K562 (cell line): ENCODE data around the gene SLC5A5. TPM values are rescaled to one million over a fixed set of nuclear protein-coding genes. Genes with fewer than 3 reads are reported as not detected.

Experiments used
- ATAC-seq: fragments of 200-7000 bp; cut with Tn5 transposase; 3 replicates; pipeline ENCODE4 v1.9.1; 2020; ENCODE audit warnings: moderate library complexity
- BruUV-seq: library from RNA; stranded (reverse); fragments of 400-500 nt; replicated peaks from 2 replicates; lab custom pipeline; 2021; lab: Mats Ljungman, UMichigan
- CTCF ChIA-PET: fragments of 300-600 bp; formaldehyde crosslinking; extraction: SDS; loops from one replicate; lab custom pipeline; 2021; ENCODE audit warnings: low intra/inter-chr PET ratio; lab: Yijun Ruan, JAX
- POLR2A ChIA-PET: fragments of 300-600, 350-650 bp; sonication (Branson Sonifier 250); formaldehyde crosslinking; extraction: SDS; loops from one replicate; lab custom pipeline; 2021; ENCODE audit warnings: antibody characterized with exemption, inconsistent platforms; lab: Yijun Ruan, JAX
- DNase-seq, 4 experiments: peaks; one replicate each; pipeline versions ENCODE4 v3.0.0 to v3.0.0-alpha.2; 2011 to 2018; ENCODE audit warnings: low spot score in 3 of 4, mixed read lengths in 3 of 4; ENCODE audit errors: extremely low read depth in 1 of 4
- FAIRE-seq: peaks from 2 replicates; lab custom pipeline; 2011; peaks lifted over from hg19 to GRCh38; lab: Jason Lieb, UNC
- H2AFZ ChIP-seq: 2 replicates; pipeline ENCODE4 v1.6.0; 2011; ENCODE audit warnings: low read depth, low read length, control low read depth, inconsistent platforms
- H3K27ac ChIP-seq: fragments of 200-600 bp; 3 replicates; pipeline ENCODE4 v1.8.0; 2011; ENCODE audit warnings: low read depth, mild to moderate bottlenecking, control low read depth, inconsistent platforms, low read length, moderate library complexity, mixed read lengths; ENCODE audit errors: extremely low read depth
- H3K27me3 ChIP-seq, 2 experiments: fragments of 300-600 bp in 1 of 2; 2 replicates in 1 of 2; 3 replicates in 1 of 2; pipeline versions ENCODE4 v1.6.0 to v1.8.0; 2011; ENCODE audit warnings: inconsistent platforms in 2 of 2, low read length in 2 of 2, mild to moderate bottlenecking in 1 of 2, mixed read lengths in 1 of 2, moderate library complexity in 1 of 2; ENCODE audit not compliant: control insufficient read depth in 2 of 2, insufficient read depth in 2 of 2
- H3K36me3 ChIP-seq: fragments of 300-600 bp; 3 replicates; pipeline ENCODE4 v1.8.0; 2011; ENCODE audit warnings: mild to moderate bottlenecking, low read length, inconsistent platforms; ENCODE audit not compliant: control insufficient read depth, insufficient read depth
- H3K4me1 ChIP-seq, 2 experiments: fragments of 200-600 bp in 1 of 2; replicated peaks in 1 of 2; 2 replicates in 1 of 2; 3 replicates in 1 of 2; pipeline versions ENCODE4 v1.5.1 to v1.8.0; 2011; ENCODE audit warnings: inconsistent platforms in 2 of 2, low read length in 2 of 2, mild to moderate bottlenecking in 1 of 2, mixed read lengths in 1 of 2, moderate library complexity in 1 of 2; ENCODE audit not compliant: control insufficient read depth in 2 of 2, insufficient read depth in 2 of 2
- H3K4me2 ChIP-seq: 2 replicates; pipeline ENCODE4 v1.6.1; 2011; ENCODE audit warnings: low read length, control low read depth, inconsistent platforms, mixed read lengths; ENCODE audit not compliant: insufficient read depth
- H3K4me3 ChIP-seq: fragments of 200-600 bp; sonication (generic), shearing (Covaris generic); 2 replicates; pipeline ENCODE4 v1.5.1; 2016; ENCODE audit warnings: control low read depth, inconsistent platforms
- H3K79me2 ChIP-seq: fragments of 200-600 bp; 3 replicates; pipeline ENCODE4 v1.8.0; 2011; ENCODE audit warnings: low read length, inconsistent platforms; ENCODE audit not compliant: control insufficient read depth, insufficient read depth
- H3K9ac ChIP-seq, 2 experiments: 2 replicates each; pipeline versions ENCODE4 v1.6.0 to v1.6.1; 2011; ENCODE audit warnings: low read depth in 2 of 2, low read length in 2 of 2, control low read depth in 1 of 2, inconsistent platforms in 1 of 2, mild to moderate bottlenecking in 1 of 2, mixed read lengths in 1 of 2; ENCODE audit not compliant: insufficient read depth in 1 of 2
- H3K9me1 ChIP-seq: one replicate; pipeline ENCODE4 v1.6.0; 2011; ENCODE audit warnings: inconsistent platforms, mild to moderate bottlenecking, low read length, moderate library complexity; ENCODE audit not compliant: control insufficient read depth, insufficient read depth
- H3K9me3 ChIP-seq: replicated peaks from 2 replicates; pipeline ENCODE4 v1.5.1; 2011; ENCODE audit warnings: low read depth, low read length, inconsistent platforms; ENCODE audit not compliant: control insufficient read depth, insufficient read depth
- H4K20me1 ChIP-seq: replicated peaks from 2 replicates; pipeline ENCODE4 v1.6.1; 2011; ENCODE audit warnings: low read length, inconsistent platforms, mixed read lengths; ENCODE audit not compliant: control insufficient read depth, insufficient read depth
- CBFA2T3 ChIP-seq: fragments of 450-650 bp; IDR thresholded peaks from 2 replicates; pipeline ENCODE4 v1.6.1; 2017
- ID3 ChIP-seq, 2 experiments: fragments of 250-450 bp in 1 of 2; fragments of 450-650 bp in 1 of 2; sonication (Bioruptor Pico) in 1 of 2; IDR thresholded peaks; 2 replicates each; pipeline versions ENCODE4 v1.6.1 to v1.8.0; 2016 to 2021; ENCODE audit warnings: mild to moderate bottlenecking in 2 of 2, moderate library complexity in 2 of 2, missing compliant biosample characterization in 1 of 2, missing genetic modification characterization in 1 of 2
- RBM14 ChIP-seq: fragments of 200-400 bp; formaldehyde crosslinking; IDR thresholded peaks from 2 replicates; pipeline ENCODE4 v1.6.1; 2018; ENCODE audit warnings: low read depth, mild to moderate bottlenecking, low read length, moderate library complexity, borderline replicate concordance; ENCODE audit not compliant: insufficient read depth
- WGBS: fragments of 100-300 bp; shearing (Covaris generic); methylation state at CpG from one replicate; pipeline ENCODE4 v1.1.6; 2016; ENCODE audit warnings: low coverage, mixed read lengths; ENCODE audit not compliant: insufficient coverage; ENCODE audit errors: missing lambda C conversion rate; 5-methylcytosine and 5-hydroxymethylcytosine counted together
- in situ Hi-C: fragments of 300-500 bp; cut with MboI; formaldehyde crosslinking; loops from 4 replicates; pipeline ENCODE4 v1.15.0; 2018; ENCODE audit warnings: inconsistent platforms, mixed read lengths
- intact Hi-C: fragments of 100-400 bp; cut with micrococcal nuclease; formaldehyde crosslinking; loops from 2 replicates; pipeline ENCODE4 v1.14.2; 2022
- polyA plus RNA-seq, 8 experiments: library from polyadenylated mRNA; depleted of rRNA in 4 of 8; stranded (reverse) in 5 of 8; unstranded in 3 of 8; fragments of >200 nt; fragmentation: Nextera tagmentation in 2 of 8; fragmentation: Illumina TruSeq in 1 of 8; extraction: Ambion mirVana in 2 of 8; extraction: Trizol in 1 of 8; gene quantifications; 2 replicates each; pipeline versions ENCODE4 v1.2.1 to v1.2.3, GENCODE V29; 2011 to 2014; ENCODE audit warnings: inconsistent platforms in 1 of 8, missing spikeins in 1 of 8
- total RNA-seq, 7 experiments: library from RNA; depleted of rRNA in 6 of 7; stranded (reverse); fragments of >200 nt in 6 of 7; fragmentation: Illumina TruSeq in 2 of 7; extraction: Trizol in 2 of 7; gene quantifications; 2 replicates each; pipeline versions ENCODE4 v1.2.1 to v1.2.3, GENCODE V29; 2011 to 2021; ENCODE audit warnings: low replicate concordance in 1 of 7

The SLC5A5 gene
- total and polyA plus RNA-seq, 9 of the 15 experiments (the other 6 are each of a cell fraction or from before 2014, with no cell fraction given), result 0.10 to 0.73 (median 0.23) TPM

- ATAC-seq (no peak), DNase-seq (no peak), FAIRE-seq (no peak)
- no peak overlapping the region for H3K27ac ChIP-seq
- ChIA-PET POLR2A (interaction anchor here (0.6 to 3.1 kb wide), 3 partner anchors 12 to 514 kb away, joined by 4 to 24 read pairs (median 20); partner anchors contain the start of genes CCDC124 and RPL18A), CTCF (no interaction called here)
- no peaks in the 10 kb centered on the region for H3K9me1 ChIP-seq
- H3K4me1 ChIP-seq, result peaks cover 0 to 39% of the 10 kb centered on the region in 2 experiments; a peak in 3 of 5 replicates
- in situ Hi-C loops (no loop called here), intact Hi-C loops (loop anchor here (2.0 kb wide), 1 partner anchor 124 kb away; no protein-coding TSS in a partner anchor)
- H3K9ac ChIP-seq, result 0 out of 4 replicates have a peak overlapping the region, but pooled peaks of 1 of the 2 experiments have one; percentile 8
- no peaks in the 10 kb centered on the region for H3K79me2 ChIP-seq
- no peak overlapping the region for H3K4me2 ChIP-seq
- H3K4me3 ChIP-seq, result no peak overlapping the region
- H3K9me3 ChIP-seq, result no peaks in the 10 kb centered on the region
- H2AFZ ChIP-seq, result no peak overlapping the region
- 64% methylated on average over 29 of the region's 61 CpGs for WGBS
- 0 out of 2 replicates have a peak, but pooled peaks cover 6% of the 10 kb centered on the region for H4K20me1 ChIP-seq
- TF ChIP-seq ID3 (CRISPR knock-in tag; IDR thresholded peaks at IDR 0.05) (no peak), ID3 (tag; IDR thresholded peaks at IDR 0.05) (no peak), RBM14 (0 out of 2 replicates have a peak, but pooled peaks have one; percentile 1), CBFA2T3 (no peak)
- H3K36me3 ChIP-seq, result no peaks in the 10 kb centered on the region
- peaks cover 4 to 10% of the 10 kb centered on the region in 2 experiments; a peak in 3 of 5 replicates for H3K27me3 ChIP-seq
- no TSS peak for BruUV-seq
Observed at GRCh38 chr19:17872251-17873001, 681 bp downstream of the SLC5A5 start.
